ENCODE data around the gene B4GAT1. TPM values are rescaled to one million over a fixed set of nuclear protein-coding genes. Genes with fewer than 3 reads are reported as not detected.
A peak's percentile ranks its signal among the peaks of the same experiment; 100 is the strongest.

Gene B4GAT1
- total and polyA plus RNA-seq, 8 donors, result 3.5 to 22.3 (median 17.4) TPM

GRCh38 chr11:66346476-66347424 is 679 bp downstream of the B4GAT1 start:
- Histone ChIP-seq H3K36me3 (peaks cover 7 to 12% (median 10%) of the 10 kb centered on the region in 4 donors), H3K4me1 (peaks cover 37 to 69% (median 57%) of the 10 kb centered on the region in 4 donors), H3K27ac (peak overlapping the region; percentile 78 to 96 (median 94)), H3K9me3 (no peaks in the 10 kb centered on the region), H3K27me3 (no peaks in the 10 kb centered on the region), H3K4me3 (peak overlapping the region; percentile 55 to 87 (median 82))
- DNase-seq, result peak; percentile 41 to 60
- TF ChIP-seq POLR2AphosphoS5 (IDR thresholded peaks at IDR 0.05) (no peak), POLR2A (IDR thresholded peaks at IDR 0.05) (no peak), EP300 (IDR thresholded peaks at IDR 0.05) (no peak), CTCF (IDR thresholded peaks at IDR 0.05) (no peak)
- intact Hi-C loops (cut with DNase I; ENCODE audit: low total_unique reads), result no loop called here
- WGBS, 5 donors, result 13 to 47% (median 20%) methylated on average over 34 to 68 of the region's 68 CpGs

GRCh38 chr11:66345316-66345649 is 2.1 kb downstream of the B4GAT1 start:
- H3K36me3 ChIP-seq, result peaks cover 22 to 27% (median 25%) of the 10 kb centered on the region in 4 donors
- H3K27me3 ChIP-seq, result no peaks in the 10 kb centered on the region
- peak overlapping the region; percentile 72 to 87 (median 82) for H3K4me3 ChIP-seq
- H3K4me1 ChIP-seq, result peaks cover 37 to 69% (median 53%) of the 10 kb centered on the region in 4 donors
- intact Hi-C loops (cut with DNase I; ENCODE audit: low total_unique reads), result no loop called here
- 1 to 9% (median 2%) methylated on average over 4 to 7 of the region's 7 CpGs for WGBS, 5 donors
- DNase-seq, result no peak
- TF ChIP-seq POLR2A (IDR thresholded peaks at IDR 0.05) (no peak), POLR2AphosphoS5 (IDR thresholded peaks at IDR 0.05) (no peak), CTCF (IDR thresholded peaks at IDR 0.05) (no peak), EP300 (IDR thresholded peaks at IDR 0.05) (no peak)
- no peaks in the 10 kb centered on the region for H3K9me3 ChIP-seq
- peak overlapping the region; percentile 74 to 94 (median 91) for H3K27ac ChIP-seq

- H3K4me3 ChIP-seq, result peak within 1 kb of the TSS; percentile 72 to 87 (median 82)
- peak within 1 kb of the TSS; percentile 74 to 94 (median 91) for H3K27ac ChIP-seq
- intact Hi-C loops (cut with DNase I; ENCODE audit: low total_unique reads), result no loop called here
- peak; percentile 99 for DNase-seq
- peaks cover 37 to 63% (median 48%) of the 10 kb centered on the region in 4 donors for H3K4me1 ChIP-seq
- no peaks in the 10 kb centered on the region for H3K27me3 ChIP-seq
- peaks cover 28 to 33% (median 30%) of the 10 kb centered on the region in 4 donors for H3K36me3 ChIP-seq
- WGBS, 5 donors, result 0 to 1% (median 0%) methylated on average over 25 to 59 of the region's 59 CpGs
- peak in 2 of 4 donors; percentile 58 to 68 for TF ChIP-seq POLR2A (IDR thresholded peaks at IDR 0.05)
- TF ChIP-seq POLR2AphosphoS5 (IDR thresholded peaks at IDR 0.05), result peak; percentile 93 to 99 (median 93)
- TF ChIP-seq CTCF (IDR thresholded peaks at IDR 0.05), result peak in 1 of 7 experiments; percentile 58
- no peak for TF ChIP-seq EP300 (IDR thresholded peaks at IDR 0.05)
- H3K9me3 ChIP-seq, result no peaks in the 10 kb centered on the region
Measured at GRCh38 chr11:66344550-66345315, 2.7 kb downstream of the B4GAT1 start, which contains the start of gene BRMS1. TSS of gene BRMS1 (minus strand) at chr11:66345104. CDS start at chr11:66342234, 2,870 bp downstream.

- Histone ChIP-seq H3K4me3 (no peak overlapping the region), H3K4me1 (peaks cover 34 to 48% (median 41%) of the 10 kb centered on the region in 4 donors), H3K27me3 (no peaks in the 10 kb centered on the region), H3K27ac (no peak overlapping the region), H3K9me3 (no peaks in the 10 kb centered on the region), H3K36me3 (peaks cover 41 to 48% (median 46%) of the 10 kb centered on the region in 4 donors)
- WGBS, 5 donors, result 89 to 93% (median 90%) methylated on average over 8 of the region's 8 CpGs
- intact Hi-C loops (cut with DNase I; ENCODE audit: low total_unique reads), result no loop called here
- DNase-seq, result no peak
- no peak for TF ChIP-seq EP300 (IDR thresholded peaks at IDR 0.05)
- TF ChIP-seq CTCF (IDR thresholded peaks at IDR 0.05), result no peak
- TF ChIP-seq POLR2A (IDR thresholded peaks at IDR 0.05), result no peak
- TF ChIP-seq POLR2AphosphoS5 (IDR thresholded peaks at IDR 0.05), result no peak
Measured at GRCh38 chr11:66343176-66343575, 4.3 kb downstream of the B4GAT1 start.

Data from stomach (tissue), 9 donors.